Nucleus accumbens (tissue), 56 donors: ENCODE measurements around the gene TFRC.
"Not testable (repeated sequence)": the region's sequence is repeated elsewhere in the genome, so short reads cannot be mapped to it uniquely, and the experiment has no call there.

ENCODE experiments used
- DNase-seq, 56 donors: peaks; one replicate each; lab custom pipeline; 2025; lab: John Stamatoyannopoulos, UW

TFRC gene

GRCh38 chr3:196051282-196052076 is 30.4 kb downstream of the TFRC start:
- peak in 7 of 56 donors; percentile 1 to 31 (median 7) for DNase-seq

DNA sequence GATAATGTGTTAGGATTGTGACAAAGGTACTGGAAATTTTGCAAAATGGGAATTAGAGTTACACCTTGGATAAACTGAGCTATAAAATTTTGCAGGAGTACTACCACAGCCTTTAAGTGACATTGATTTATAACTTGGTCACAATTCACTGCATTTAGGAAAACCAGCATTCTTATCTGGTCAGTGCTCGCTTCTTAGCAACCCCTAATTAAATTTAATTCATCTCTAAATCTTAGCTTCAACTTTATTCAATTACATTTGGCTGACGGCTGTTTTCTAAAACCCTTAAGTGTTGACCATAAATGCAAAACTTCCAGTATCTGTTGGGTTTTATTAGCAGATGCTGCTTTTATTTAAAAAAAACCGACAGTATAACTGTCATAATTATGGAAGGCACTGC is 31.3 kb downstream of the TFRC start:
- no peak for DNase-seq

DNA sequence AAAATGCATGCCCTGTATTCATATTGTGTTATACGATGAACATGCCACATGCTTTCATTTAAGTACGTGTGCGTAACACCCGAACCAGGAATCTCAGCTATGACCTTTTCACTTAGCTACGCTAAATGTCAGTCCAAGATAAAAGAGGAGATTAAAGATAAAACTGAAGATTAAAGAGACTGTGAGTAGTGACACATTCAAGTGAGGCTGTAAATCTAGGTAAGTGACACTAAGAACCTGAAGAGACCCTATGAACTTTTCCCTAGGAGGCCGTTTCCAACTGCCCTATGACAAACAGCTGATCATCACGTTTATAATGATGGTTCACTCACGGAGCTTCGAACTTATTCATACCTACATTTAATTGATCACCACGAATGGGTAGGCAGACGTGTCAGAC is 32.2 kb downstream of the TFRC start:
- no peak for DNase-seq

DNA sequence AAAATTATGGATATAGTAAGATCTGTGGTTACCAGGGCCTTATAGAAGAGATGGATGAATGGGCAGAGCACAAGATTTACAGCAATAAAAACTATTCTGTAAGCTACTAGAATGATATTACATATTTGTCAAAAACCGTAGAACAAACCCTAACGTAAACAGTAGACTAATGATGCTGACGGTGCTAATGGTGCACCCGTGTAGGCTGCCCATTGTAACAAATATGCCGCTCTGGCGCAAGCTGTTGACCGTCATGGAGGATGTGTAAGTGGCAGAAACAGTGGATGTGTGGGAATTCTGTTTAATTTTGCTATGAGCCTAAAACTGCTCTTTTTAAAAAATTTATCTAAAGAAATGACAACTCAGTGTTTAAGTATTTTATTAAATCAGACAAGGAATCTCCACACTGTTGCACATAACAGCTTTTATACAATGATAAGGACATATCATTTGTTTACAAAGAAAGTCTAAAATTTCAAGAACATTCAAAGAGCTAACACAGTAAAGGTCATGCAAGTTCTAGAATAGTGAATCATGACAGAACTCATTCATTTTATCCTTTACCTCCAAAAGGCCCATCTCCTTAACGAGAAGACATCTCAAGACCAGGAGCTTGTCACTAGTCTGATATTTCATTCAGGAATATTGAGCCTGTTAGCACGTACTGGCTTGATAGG is 32.8 kb downstream of the TFRC start:
- DNase-seq, result no peak

GRCh38 chr3:196047391-196048030 is 34.4 kb downstream of the TFRC start:
- DNase-seq, result no peak

GRCh38 chr3:196044513-196044912 is 37.4 kb downstream of the TFRC start:
- no peak for DNase-seq

- DNase-seq, result no peak
Measured at GRCh38 chr3:196042673-196043072, 39.2 kb downstream of the TFRC start.

DNA sequence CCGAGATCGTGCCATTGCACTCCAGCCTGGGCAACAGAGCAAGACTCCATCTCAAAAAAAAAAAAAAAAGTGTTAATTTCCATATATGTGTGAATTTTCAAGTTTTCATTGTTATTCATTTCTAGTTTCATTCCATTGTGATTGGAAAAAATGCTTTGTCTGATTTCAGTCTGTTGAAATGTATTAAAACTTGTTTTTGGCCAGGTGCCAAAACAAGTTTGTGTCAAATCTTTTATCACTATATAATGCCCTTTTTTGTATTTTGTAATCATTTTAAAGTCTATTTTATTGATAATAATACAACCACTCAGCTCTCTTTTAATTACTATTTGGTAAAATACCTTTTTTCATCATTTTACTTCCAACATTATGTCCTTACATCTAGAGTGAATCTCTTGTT is 42.5 kb downstream of the TFRC start:
- DNase-seq, result no peak

DNA sequence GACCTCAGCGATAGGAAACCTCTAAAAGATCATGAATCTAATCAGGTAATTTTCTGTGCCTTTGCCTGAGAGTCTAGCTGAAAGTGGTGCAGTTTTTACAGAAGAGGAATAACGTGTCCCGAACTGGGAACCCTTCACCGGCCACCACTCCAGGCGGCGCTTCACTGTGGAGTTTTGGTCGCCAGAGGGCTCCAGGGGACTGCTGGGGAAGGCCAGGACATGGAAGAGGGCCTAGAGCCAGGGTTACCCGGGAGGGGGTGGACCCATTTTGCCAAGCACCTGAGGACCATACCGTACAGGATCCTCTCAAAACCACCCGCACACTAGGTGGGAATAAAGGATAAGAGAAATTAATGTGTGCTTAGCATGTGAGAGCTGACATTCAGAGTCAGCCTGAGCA is 55.8 kb downstream of the TFRC start:
- not testable (repeated sequence) for DNase-seq

DNA sequence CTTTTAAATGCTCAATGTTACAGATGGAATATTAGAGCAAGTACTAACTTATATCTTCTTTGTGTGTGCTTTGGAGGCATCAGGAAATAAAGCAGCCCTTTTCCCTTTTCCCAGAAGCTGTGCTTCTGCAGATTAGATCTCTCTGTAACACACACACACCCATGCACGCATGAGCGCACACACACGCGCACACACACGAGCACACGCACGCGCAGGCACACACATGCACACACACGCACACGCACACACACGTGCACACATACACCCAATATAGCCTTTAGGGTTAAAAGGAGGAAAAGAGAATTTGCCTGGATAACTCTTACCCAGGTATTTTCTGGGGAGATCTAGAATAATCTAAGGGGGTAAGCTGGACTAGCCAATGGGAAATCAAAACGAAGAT is 56.9 kb downstream of the TFRC start:
- DNase-seq, result no peak

- DNase-seq, result no peak
Measured at GRCh38 chr3:196023947-196024346, 57.9 kb downstream of the TFRC start.

GRCh38 chr3:196022499-196022878 is 59.4 kb downstream of the TFRC start:
- DNase-seq, result not testable (repeated sequence)

- DNase-seq, result no peak
Measured at GRCh38 chr3:196020373-196020772, 61.5 kb downstream of the TFRC start.

- not testable (repeated sequence) for DNase-seq
Measured at GRCh38 chr3:196019576-196019975, 62.3 kb downstream of the TFRC start.

- not testable (repeated sequence) for DNase-seq
Measured at GRCh38 chr3:196018159-196018558, 63.7 kb downstream of the TFRC start.

DNA sequence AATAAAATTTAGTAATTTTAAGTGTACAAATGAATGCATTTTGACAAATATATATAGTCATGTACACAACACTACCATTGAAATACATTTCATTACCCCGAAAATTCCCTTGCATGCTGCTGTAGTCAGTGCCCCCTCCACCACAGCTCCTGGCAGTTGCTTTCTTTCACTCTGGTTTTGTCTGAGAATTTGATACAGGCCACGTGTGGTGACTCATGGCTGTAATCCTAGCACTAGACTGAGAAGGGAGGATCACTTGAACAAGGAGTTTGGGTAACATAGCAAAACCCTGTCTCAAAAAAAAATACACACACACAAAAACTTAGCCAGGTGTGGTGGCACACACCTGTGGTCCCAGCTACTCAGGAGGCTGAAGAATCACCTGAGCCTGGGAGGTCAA is 65.4 kb downstream of the TFRC start:
- DNase-seq, result no peak

- DNase-seq, result no peak
Measured at GRCh38 chr3:196016059-196016458, 65.8 kb downstream of the TFRC start.

GRCh38 chr3:196013587-196014487 is 68.1 kb downstream of the TFRC start:
- no peak for DNase-seq

DNA sequence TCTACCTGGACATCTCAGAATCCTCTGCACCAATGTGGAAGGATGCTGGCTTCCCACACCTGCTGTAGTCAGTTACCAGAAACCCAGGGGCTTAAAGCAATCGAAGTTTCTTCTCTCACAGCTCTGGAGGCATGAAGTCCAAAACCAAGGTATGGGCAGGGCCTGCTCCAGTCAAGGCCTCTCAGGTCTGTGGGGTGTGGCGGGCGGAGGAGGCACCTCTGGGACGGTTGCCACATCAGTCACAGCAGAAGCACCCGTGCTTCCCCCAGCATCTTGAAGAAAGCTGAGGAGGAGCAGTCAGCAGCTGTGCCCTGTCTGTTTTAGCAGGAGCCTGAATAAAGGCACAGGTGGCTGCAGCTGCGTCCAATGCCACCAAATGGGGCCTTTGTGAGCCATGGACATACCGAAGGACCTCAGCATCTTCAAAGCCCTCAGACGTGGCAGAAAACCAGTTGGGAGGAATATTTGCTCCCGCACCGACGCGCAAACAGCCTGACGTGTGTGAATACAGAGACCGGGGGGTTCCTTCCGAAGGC is 68.9 kb downstream of the TFRC start:
- DNase-seq, result no peak

DNA sequence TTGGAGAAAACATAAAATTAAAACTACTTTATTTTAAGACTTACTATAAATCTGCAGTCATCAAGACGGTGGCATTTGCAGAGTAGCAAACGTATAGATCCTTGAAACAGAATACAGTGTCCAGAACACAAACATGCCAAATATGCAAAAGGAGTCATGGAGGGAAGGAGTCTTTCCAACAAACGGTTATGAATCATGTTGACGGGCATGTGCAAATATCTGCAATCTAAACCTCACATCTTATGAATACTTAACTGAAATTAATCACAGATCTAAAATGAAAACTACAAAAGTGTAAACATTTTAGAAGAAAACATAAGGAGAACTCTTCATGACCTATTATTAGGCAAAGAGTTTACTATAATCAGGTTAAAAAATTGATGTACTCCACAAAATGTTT is 69.4 kb downstream of the TFRC start:
- DNase-seq, result no peak
